Measurements from ENCODE around the gene INS.

INS gene

GRCh38 chr11:2193099-2193887, 32.3 kb upstream of the INS start:
- H2AK5ac ChIP-seq (ENCODE audit: low read depth, low read length) = peak overlapping the region; percentile 100
- H3K23ac ChIP-seq (ENCODE audit: low read depth, low read length, poor library complexity) = peak overlapping the region; percentile 96
- H3K27ac ChIP-seq (replicated peaks; ENCODE audit: low read length) = peak overlapping the region; percentile 21
- H3K4me1 ChIP-seq (ENCODE audit: control insufficient read depth in 2 of 2, insufficient read depth in 1 of 2, low read depth in 1 of 2, low read length in 2 of 2) = peaks cover 11 to 26% of the 10 kb centered on the region in 2 donors
- H3K36me3 ChIP-seq (replicated peaks in 1 of 2; ENCODE audit: control insufficient read depth in 2 of 2, insufficient read depth in 2 of 2, low read length in 2 of 2) = no peaks in the 10 kb centered on the region
- peak overlapping the region; percentile 55 for H3K18ac ChIP-seq (ENCODE audit: low read length)
- peak overlapping the region; percentile 12 for H3K9ac ChIP-seq (ENCODE audit: low read depth, low read length, poor library complexity)
- peak overlapping the region; percentile 99 for H2BK12ac ChIP-seq (ENCODE audit: low read length)
- peak overlapping the region; percentile 93 for H2BK5ac ChIP-seq (ENCODE audit: low read length)
- H2BK15ac ChIP-seq (ENCODE audit: low read length) = peak overlapping the region; percentile 88
- peak overlapping the region; percentile 93 for H4K91ac ChIP-seq (ENCODE audit: low read depth, low read length, poor library complexity)
- peak overlapping the region in 1 of 2 donors; percentile 17 for H3K4me3 ChIP-seq (ENCODE audit: low read length in 2 of 2)
- peak overlapping the region; percentile 31 for H4K8ac ChIP-seq (ENCODE audit: low read depth, low read length)
- H3K27me3 ChIP-seq (ENCODE audit: control insufficient read depth in 3 of 3, insufficient read depth in 3 of 3, low read depth in 1 of 3, low read length in 3 of 3) = peaks cover 0 to 14% (median 0%) of the 10 kb centered on the region in 3 experiments
- no peak overlapping the region for H3K4me2 ChIP-seq (ENCODE audit: insufficient read depth, low read length, poor library complexity, severe bottlenecking)
- DNase-seq (ENCODE audit: low spot score) = no peak
- peak overlapping the region; percentile 96 for H3K14ac ChIP-seq (ENCODE audit: low read length)
- peak overlapping the region; percentile 26 for H3K4ac ChIP-seq (ENCODE audit: low read length)
- no CpG with 5 or more reads among the region's 26 CpGs for WGBS, 2 donors (ENCODE audit: extremely low coverage in 2 of 2, insufficient read length in 2 of 2, insufficient replicate concordance in 1 of 2)
- H2AFZ ChIP-seq (ENCODE audit: low read length) = no peak overlapping the region
- H2BK120ac ChIP-seq (ENCODE audit: low read depth, low read length) = peak overlapping the region; percentile 56
- peaks cover 4% of the 10 kb centered on the region for H3K79me1 ChIP-seq (ENCODE audit: low read depth, low read length)
- no peaks in the 10 kb centered on the region for H3K9me3 ChIP-seq (replicated peaks in 1 of 2; ENCODE audit: control insufficient read depth in 2 of 2, insufficient read depth in 1 of 2, low read depth in 1 of 2, low read length in 2 of 2)

- peaks cover 0 to 14% (median 4%) of the 10 kb centered on the region in 3 experiments for H3K27me3 ChIP-seq (ENCODE audit: control insufficient read depth in 3 of 3, insufficient read depth in 3 of 3, low read depth in 1 of 3, low read length in 3 of 3)
- peak overlapping the region; percentile 94 for H3K18ac ChIP-seq (ENCODE audit: low read length)
- no peak overlapping the region for H4K8ac ChIP-seq (ENCODE audit: low read depth, low read length)
- H3K9me3 ChIP-seq (replicated peaks in 1 of 2; ENCODE audit: control insufficient read depth in 2 of 2, insufficient read depth in 1 of 2, low read depth in 1 of 2, low read length in 2 of 2) = peaks cover 0 to 5% of the 10 kb centered on the region in 2 donors
- peak overlapping the region; percentile 22 for H4K91ac ChIP-seq (ENCODE audit: low read depth, low read length, poor library complexity)
- H3K4me3 ChIP-seq (ENCODE audit: low read length in 2 of 2) = no peak overlapping the region
- peak overlapping the region; percentile 100 for H2AK5ac ChIP-seq (ENCODE audit: low read depth, low read length)
- peak overlapping the region; percentile 33 for H2BK5ac ChIP-seq (ENCODE audit: low read length)
- H3K79me1 ChIP-seq (ENCODE audit: low read depth, low read length) = no peaks in the 10 kb centered on the region
- H3K9ac ChIP-seq (ENCODE audit: low read depth, low read length, poor library complexity) = no peak overlapping the region
- no CpG with 5 or more reads among the region's 10 CpGs for WGBS, 2 donors (ENCODE audit: extremely low coverage in 2 of 2, insufficient read length in 2 of 2, insufficient replicate concordance in 1 of 2)
- H3K27ac ChIP-seq (replicated peaks; ENCODE audit: low read length) = no peak overlapping the region
- H2BK15ac ChIP-seq (ENCODE audit: low read length) = peak overlapping the region; percentile 88
- peak overlapping the region; percentile 94 for H2BK120ac ChIP-seq (ENCODE audit: low read depth, low read length)
- H2AFZ ChIP-seq (ENCODE audit: low read length) = no peak overlapping the region
- H3K36me3 ChIP-seq (replicated peaks in 1 of 2; ENCODE audit: control insufficient read depth in 2 of 2, insufficient read depth in 2 of 2, low read length in 2 of 2) = no peaks in the 10 kb centered on the region
- no peak for DNase-seq (ENCODE audit: low spot score)
- peak overlapping the region; percentile 38 for H3K4ac ChIP-seq (ENCODE audit: low read length)
- H2BK12ac ChIP-seq (ENCODE audit: low read length) = peak overlapping the region; percentile 69
- no peak overlapping the region for H3K14ac ChIP-seq (ENCODE audit: low read length)
- H3K4me2 ChIP-seq (ENCODE audit: insufficient read depth, low read length, poor library complexity, severe bottlenecking) = no peak overlapping the region
- H3K4me1 ChIP-seq (ENCODE audit: control insufficient read depth in 2 of 2, insufficient read depth in 1 of 2, low read depth in 1 of 2, low read length in 2 of 2) = peaks cover 11 to 28% of the 10 kb centered on the region in 2 donors
- H3K23ac ChIP-seq (ENCODE audit: low read depth, low read length, poor library complexity) = no peak overlapping the region
Measured at GRCh38 chr11:2192435-2192834, 31.4 kb upstream of the INS start.

GRCh38 chr11:2191883-2192282, 30.9 kb upstream of the INS start:
- Histone ChIP-seq H2BK15ac (ENCODE audit: low read length) (peak overlapping the region; percentile 88), H4K91ac (ENCODE audit: low read depth, low read length, poor library complexity) (peak overlapping the region; percentile 22), H2BK12ac (ENCODE audit: low read length) (peak overlapping the region; percentile 82), H3K4me2 (ENCODE audit: insufficient read depth, low read length, poor library complexity, severe bottlenecking) (no peak overlapping the region), H3K36me3 (replicated peaks in 1 of 2; ENCODE audit: control insufficient read depth in 2 of 2, insufficient read depth in 2 of 2, low read length in 2 of 2) (no peaks in the 10 kb centered on the region), H3K27me3 (ENCODE audit: control insufficient read depth in 3 of 3, insufficient read depth in 3 of 3, low read depth in 1 of 3, low read length in 3 of 3) (peaks cover 0 to 14% (median 8%) of the 10 kb centered on the region in 3 experiments), H3K4ac (ENCODE audit: low read length) (peak overlapping the region; percentile 87), H3K9ac (ENCODE audit: low read depth, low read length, poor library complexity) (no peak overlapping the region), H2AFZ (ENCODE audit: low read length) (no peak overlapping the region), H3K79me1 (ENCODE audit: low read depth, low read length) (no peaks in the 10 kb centered on the region), H3K4me3 (ENCODE audit: low read length in 2 of 2) (no peak overlapping the region), H2BK120ac (ENCODE audit: low read depth, low read length) (peak overlapping the region; percentile 72), H3K14ac (ENCODE audit: low read length) (no peak overlapping the region), H3K4me1 (ENCODE audit: control insufficient read depth in 2 of 2, insufficient read depth in 1 of 2, low read depth in 1 of 2, low read length in 2 of 2) (peaks cover 11 to 33% of the 10 kb centered on the region in 2 donors), H3K9me3 (replicated peaks in 1 of 2; ENCODE audit: control insufficient read depth in 2 of 2, insufficient read depth in 1 of 2, low read depth in 1 of 2, low read length in 2 of 2) (peaks cover 0 to 9% of the 10 kb centered on the region in 2 donors), H3K27ac (replicated peaks; ENCODE audit: low read length) (peak overlapping the region; percentile 87), H4K8ac (ENCODE audit: low read depth, low read length) (no peak overlapping the region), H3K18ac (ENCODE audit: low read length) (peak overlapping the region; percentile 94), H2AK5ac (ENCODE audit: low read depth, low read length) (peak overlapping the region; percentile 100), H3K23ac (ENCODE audit: low read depth, low read length, poor library complexity) (no peak overlapping the region), H2BK5ac (ENCODE audit: low read length) (peak overlapping the region; percentile 33)
- DNase-seq (ENCODE audit: low spot score) = no peak
- no CpG with 5 or more reads among the region's 7 CpGs for WGBS, 2 donors (ENCODE audit: extremely low coverage in 2 of 2, insufficient read length in 2 of 2, insufficient replicate concordance in 1 of 2)
